Urothelium cell line (cell line): ENCODE data around the gene GRAP.

ENCODE experiments used
- DNase-seq: peaks from one replicate; pipeline ENCODE4 v3.0.0; 2011; ENCODE audit warnings: low spot score, mixed read lengths
- FAIRE-seq: peaks from 2 replicates; lab custom pipeline; 2011; peaks lifted over from hg19 to GRCh38; lab: Jason Lieb, UNC

GRAP gene

DNA sequence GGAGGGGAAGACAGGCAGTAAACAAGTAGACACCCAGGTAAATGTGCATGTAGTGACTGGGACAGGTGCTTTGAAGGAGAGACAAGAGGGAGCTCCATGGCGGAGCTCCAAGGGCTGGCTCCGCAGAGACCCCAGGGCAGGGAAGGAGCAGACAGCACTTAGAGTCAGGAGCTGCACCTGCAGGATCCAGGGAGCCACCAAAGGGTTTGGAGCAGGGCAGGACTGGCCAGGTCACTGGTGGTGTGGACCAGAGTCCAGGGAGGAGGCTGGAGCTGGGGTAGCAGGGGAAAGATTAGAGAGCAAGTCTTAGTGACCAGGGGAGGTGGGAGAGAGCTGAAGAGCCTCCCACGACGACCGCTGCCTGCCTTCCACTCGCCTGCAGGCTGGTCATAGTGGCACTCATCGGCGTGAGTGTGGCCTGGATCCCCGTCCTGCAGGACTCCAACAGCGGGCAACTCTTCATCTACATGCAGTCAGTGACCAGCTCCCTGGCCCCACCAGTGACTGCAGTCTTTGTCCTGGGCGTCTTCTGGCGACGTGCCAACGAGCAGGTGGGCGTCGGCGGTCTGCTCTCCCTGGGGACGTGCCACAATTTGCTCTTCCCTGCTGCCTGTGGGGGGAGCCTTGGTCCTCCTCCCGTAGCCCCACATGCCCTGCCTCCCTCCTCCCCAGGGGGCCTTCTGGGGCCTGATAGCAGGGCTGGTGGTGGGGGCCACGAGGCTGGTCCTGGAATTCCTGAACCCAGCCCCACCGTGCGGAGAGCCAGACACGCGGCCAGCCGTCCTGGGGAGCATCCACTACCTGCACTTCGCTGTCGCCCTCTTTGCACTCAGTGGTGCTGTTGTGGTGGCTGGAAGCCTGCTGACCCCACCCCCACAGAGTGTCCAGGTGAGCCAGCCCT, 27.5 kb downstream of the GRAP start:
- no peak for FAIRE-seq
- no peak for DNase-seq

DNA sequence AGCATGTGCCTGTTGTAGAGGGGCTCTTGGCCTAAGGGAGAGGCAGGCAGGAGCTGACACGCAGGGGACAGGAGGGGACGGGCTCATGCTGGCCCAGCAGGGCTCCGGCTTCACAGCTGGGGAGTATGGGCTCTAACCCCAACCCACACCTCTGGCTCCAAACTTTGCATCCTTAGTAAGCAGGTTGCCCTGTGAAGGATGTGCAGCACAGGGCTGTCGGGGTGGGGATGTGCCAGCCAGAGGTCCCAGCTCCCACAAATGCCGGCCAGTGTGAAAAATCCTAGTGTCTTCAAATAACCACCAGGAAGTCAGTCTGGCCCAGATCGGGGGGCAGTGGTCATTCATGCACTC, 28.2 kb downstream of the GRAP start:
- DNase-seq (no peak), FAIRE-seq (no peak)

DNA sequence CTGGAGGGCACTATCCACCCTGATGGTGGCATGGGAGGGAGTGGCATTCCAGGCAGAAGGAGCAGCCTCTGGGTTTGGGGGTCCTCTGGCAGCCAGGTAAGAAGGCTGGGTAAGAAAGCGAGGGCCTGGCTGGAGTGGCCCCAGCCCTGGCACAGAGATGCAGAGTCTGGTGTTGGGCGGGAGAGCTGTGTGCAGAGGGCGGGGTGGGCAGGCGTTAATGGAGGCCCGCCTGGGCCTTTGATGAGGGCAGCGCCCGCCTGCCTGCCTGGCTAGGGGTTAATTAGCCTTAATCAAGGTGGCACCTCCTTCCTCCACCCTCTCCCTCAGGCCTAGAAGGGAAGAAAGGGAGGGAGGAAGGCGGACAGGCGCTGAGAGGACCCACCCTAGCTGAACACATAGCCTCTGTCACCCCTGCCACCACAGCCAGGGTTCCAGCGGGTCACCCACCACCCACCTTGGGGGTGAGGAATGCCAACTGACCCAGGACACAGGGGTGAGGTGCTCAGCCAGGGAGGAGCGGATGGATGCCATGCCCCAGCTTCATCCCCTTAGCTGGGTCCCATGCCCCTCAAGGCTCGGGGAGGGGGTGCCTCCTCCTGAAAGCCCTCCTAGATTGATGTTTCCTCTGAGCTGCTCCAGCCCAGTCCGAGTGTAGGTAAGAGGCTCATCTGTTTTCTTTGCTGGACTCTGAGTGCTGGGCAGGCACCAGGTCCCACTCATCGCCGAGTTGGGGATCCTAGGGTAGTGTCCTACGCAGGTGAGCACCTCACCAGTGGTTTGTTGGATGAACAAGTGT, 28.8 kb downstream of the GRAP start:
- FAIRE-seq (no peak), DNase-seq (no peak)

DNA sequence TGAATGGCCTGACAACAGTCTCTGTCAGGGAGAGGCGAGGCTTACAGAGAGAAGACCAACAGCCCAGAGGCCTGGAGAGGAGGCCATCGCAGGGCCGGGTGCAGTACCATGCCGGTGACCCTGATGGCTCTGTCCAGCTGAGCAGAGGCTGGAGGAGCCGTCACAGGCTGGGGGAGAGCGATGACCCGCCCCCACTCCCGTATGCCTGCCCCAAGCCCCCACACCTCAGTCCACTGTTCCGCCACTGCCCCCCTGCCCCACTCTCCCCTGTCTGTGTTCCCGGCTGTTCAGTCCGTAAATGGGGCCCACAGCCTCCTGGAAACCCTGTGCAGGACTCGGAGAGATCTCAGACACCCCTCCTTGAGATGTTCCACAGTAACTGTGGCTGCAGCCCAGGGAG, 29.4 kb downstream of the GRAP start:
- DNase-seq (no peak), FAIRE-seq (no peak)

DNA sequence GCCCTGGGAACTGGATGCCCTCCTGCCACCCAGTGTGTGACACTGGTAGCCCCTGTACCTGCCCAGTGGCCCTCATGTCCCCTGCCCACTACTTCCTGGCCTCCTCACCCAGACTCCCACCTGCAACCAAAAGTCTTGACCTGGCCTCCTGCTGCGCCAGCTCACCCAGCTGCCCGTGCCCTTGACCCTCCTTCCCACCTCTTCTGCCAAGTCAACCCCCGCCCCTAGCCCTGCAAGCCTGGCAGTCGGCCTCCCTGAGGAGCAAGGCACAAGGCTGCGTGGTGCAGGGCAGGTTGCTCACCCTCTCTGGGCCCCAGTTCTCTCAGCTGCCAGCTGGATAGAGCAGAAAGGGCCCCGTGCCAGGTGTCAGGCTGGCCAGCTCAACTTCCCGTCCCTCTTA, 29.9 kb downstream of the GRAP start:
- DNase-seq (no peak), FAIRE-seq (no peak)

DNA sequence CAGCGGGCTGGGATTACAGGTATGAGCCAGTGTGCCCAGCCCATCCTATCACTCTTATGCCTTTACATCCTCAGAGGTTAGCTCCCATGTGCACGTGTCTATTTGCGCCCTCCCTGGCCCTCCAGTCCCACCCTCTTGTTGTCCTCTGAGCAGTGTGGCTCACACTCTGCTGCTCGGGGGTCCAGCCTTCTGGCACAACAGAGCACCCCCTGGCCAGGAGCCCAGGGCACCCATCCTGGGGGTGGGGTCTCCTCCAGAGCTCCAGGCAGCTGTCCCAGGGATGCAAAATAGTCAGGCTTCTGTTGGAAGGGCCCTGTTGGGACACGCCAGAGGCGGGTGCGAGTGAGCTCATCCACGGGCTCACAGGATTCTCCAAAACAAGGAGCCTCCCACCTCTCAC, 30.5 kb downstream of the GRAP start:
- DNase-seq (no peak), FAIRE-seq (no peak)

DNA sequence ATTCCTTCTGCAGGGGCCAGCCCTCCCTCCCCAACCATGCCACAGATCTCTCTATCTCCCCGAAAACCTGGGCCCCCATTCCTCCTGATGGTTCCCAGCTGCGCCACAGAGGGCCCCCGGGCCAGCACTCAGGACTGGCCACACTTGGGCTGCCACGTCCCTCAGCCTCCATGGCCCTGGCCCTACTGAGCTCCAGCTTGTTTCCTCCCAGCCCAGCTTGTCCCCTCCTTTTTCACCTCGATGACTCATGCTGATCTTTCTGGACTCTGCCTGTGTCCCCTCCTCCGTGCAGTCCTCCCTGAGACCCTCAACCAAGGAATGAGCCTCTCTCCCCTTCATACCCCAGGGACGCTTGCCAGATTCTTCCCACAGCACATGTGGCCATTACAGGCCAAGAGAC, 31.3 kb downstream of the GRAP start:
- DNase-seq = no peak

GRCh38 chr17:19014628-19015215, 32.0 kb downstream of the GRAP start:
- FAIRE-seq (no peak), DNase-seq (no peak)

More for the DNA sequence above, 31.3 kb downstream of the GRAP start:
- FAIRE-seq = no peak

GRCh38 chr17:19013806-19014627, 32.7 kb downstream of the GRAP start:
- no peak for FAIRE-seq
- no peak for DNase-seq

GRCh38 chr17:19013226-19013625, 33.5 kb downstream of the GRAP start:
- DNase-seq (no peak), FAIRE-seq (no peak)

DNA sequence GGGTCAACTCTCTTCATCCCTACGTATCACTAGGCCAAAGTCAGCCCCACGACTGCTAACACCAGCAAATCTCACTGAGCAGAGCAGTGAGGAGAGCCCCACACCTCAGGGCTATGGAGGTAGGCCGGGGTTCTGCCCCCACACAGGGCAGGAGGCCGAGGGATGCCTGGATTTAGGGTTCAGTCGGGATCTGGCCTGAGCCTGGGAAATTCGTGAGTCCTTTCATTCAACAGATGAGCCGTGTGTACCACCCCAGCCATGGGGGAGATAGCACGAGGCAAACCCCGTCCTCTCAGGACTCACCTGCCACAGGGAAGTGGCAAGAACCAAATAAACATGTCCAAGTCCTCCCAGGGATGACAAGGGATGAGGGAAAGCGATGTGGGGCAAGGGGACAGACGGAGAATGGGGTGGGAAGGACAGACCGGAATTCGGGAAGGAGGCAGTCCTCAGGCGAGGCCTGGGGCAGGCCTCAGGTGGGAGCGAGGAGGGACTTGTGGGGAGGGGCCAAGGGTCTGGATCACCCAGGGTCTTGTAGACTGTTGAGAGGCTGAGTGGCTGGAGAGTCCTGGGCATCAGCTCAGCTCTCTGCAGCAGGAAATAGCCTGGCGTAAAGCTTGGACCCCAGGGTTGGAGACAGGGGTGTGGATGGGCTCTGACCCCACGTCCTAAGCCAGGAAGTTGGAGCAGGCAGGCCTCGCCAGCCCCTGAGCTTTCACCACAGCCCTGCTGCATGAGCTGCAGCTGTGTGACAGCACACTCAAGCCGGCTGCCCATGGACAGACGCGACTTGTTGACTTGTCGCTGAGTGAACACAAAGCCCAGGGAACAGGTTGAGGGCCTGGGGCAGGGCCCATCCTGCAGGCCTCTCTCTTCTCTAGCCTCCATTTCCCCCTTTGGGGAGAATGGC, 34.3 kb downstream of the GRAP start:
- FAIRE-seq = no peak
- no peak for DNase-seq

DNA sequence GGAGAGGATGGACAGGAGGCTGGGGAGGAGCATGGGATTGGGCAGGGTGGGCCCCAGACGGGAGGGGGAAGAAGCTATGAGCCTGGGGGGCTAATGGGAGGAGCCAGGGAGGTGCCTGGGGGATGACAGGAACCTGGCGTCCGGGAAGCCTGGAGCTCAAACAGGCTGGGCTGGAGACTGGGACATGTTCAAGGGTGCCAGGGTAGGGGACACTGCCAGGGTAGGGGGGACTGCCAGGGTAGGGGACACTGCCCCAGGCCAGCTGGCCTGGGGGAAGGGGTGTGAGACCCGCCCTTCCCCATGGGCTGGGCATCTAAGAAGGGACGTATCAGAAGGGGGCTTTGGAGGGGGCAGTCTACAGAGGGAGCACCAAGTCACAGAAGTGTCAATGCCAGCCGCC, 35.2 kb downstream of the GRAP start:
- FAIRE-seq (no peak), DNase-seq (no peak)

DNA sequence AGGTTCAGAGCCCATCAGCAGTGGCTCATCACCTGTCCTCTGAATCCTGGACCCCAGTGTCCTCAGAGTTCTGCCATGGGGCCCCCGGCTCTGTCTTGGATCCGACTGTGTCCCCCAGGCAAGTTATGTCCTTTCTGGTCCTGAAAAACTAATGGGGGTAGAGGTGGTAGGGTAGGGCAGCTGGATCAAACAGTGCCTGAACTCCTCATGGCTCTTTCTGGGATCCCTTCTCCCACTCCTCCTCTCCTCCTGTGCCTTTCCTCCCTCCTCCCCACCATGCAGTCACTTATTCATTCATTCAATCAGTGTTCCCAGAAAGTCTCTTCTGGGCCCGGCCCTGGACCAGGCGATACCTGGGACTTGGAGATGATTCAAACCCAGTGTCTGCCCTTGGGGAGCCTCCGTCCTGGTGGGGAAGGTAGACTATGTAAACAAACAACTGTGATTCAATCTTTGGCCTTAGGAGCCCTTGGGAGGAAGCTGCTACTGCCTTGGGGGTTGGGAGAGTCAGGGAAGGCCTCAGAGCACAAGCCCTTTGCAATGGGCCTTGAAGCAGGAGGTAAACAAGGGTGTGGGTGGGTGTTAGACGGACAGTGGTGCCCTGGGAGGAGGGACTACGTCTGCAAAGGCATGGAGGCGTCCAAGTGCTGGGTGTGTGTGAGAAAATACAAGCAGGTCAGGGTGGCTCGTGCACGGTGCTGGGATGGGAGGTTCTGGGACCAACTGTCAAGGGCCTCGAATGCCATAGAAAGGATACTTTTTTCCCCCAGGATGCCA, 35.8 kb downstream of the GRAP start:
- FAIRE-seq (no peak), DNase-seq (no peak)

GRCh38 chr17:19009970-19010369, 36.8 kb downstream of the GRAP start:
- DNase-seq (no peak), FAIRE-seq (peak; percentile 20)

DNA sequence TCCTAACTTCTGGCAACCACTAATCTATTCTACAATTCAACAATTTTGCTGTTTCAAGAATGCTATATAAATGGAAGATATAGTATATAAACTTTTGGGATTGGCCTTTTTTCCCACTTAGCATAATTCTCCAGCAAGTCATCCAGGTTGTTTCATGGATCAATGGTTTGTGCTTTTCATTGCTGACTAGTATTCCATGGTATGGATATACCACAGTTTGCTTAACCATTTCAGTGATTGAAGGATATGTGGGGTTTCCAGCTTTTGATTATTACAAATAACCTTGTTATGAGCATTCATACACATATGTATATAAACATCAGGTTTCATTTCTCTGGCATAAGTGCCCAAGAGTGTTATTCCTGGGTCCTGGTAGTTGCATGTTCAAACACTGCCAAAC, 40.1 kb downstream of the GRAP start:
- FAIRE-seq = no peak
- no peak for DNase-seq

- FAIRE-seq = no peak
- DNase-seq = no peak
Measured at GRCh38 chr17:19005789-19006430, 40.8 kb downstream of the GRAP start.

GRCh38 chr17:19005137-19005773, 41.5 kb downstream of the GRAP start:
- FAIRE-seq (no peak), DNase-seq (no peak)
